ENCODE data around the gene PEF1.

Gene PEF1

DNA sequence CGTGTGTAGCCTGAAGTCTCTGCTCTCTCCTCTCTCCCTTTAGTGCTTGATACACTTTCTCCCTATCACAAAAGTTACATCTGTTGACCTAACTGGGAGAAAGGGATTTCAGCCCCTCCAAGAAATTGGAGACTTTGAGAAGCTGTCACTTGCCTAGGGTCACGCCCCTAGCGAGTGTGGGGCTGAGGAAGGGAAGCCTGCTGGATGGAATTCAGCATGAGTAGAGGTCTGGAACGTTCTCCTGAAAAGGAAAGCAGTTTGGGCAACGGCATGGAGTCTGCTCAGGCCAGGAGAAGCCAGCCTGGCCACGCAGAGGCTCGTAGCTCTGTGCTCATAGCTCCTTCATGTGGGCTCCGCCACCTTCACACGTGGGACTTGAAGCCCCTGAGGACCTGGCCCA is 36.7 kb upstream of the PEF1 start:
- no peak for TF ChIP-seq CSDC2 (CRISPR knock-in tag; IDR thresholded peaks at IDR 0.05)
- no peak for TF ChIP-seq TCF4 (CRISPR knock-in tag; IDR thresholded peaks at IDR 0.05; ENCODE audit: borderline replicate concordance)
- TF ChIP-seq ZNF8 (CRISPR knock-in tag; IDR thresholded peaks at IDR 0.05): no peak
- no peak for TF ChIP-seq ESRRG (CRISPR knock-in tag; IDR thresholded peaks at IDR 0.05)
- no peak for TF ChIP-seq ARNTL (CRISPR knock-in tag; IDR thresholded peaks at IDR 0.05; ENCODE audit: borderline replicate concordance, low read depth)
- TF ChIP-seq CSRNP3 (CRISPR knock-in tag; IDR thresholded peaks at IDR 0.05): no peak
- ATAC-seq: no peak

DNA sequence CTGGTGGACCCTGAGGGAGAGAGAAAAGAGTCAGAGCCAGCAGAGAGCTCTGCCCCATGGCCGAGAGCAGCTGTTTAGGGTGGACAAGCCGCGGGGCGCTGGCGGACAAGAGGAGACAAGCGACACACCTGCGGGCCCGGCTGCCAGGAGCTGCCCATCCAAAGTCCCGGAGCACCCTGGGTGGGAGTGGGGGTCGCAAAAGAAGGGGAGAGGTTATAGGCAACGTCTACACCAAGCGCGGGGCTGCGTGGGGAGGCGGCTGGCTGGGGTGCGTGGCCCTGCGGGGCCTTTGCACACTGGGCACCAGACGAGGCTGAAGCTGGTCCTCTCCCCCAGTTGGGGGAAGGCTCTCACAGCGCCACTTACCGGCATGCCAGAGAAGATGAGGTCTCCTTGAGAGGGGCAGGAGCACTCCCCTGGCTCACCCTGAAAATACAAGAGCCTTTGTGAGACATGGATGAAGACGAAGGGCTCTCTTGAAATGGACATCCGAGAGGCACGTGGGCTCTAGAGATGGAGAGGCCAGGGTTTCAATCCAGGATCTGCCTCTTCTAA is 35.1 kb upstream of the PEF1 start:
- no peak for ATAC-seq

GRCh38 chr1:31679091-31679490 is 34.4 kb upstream of the PEF1 start:
- no peak for ATAC-seq
- TF ChIP-seq, protein P1, sequence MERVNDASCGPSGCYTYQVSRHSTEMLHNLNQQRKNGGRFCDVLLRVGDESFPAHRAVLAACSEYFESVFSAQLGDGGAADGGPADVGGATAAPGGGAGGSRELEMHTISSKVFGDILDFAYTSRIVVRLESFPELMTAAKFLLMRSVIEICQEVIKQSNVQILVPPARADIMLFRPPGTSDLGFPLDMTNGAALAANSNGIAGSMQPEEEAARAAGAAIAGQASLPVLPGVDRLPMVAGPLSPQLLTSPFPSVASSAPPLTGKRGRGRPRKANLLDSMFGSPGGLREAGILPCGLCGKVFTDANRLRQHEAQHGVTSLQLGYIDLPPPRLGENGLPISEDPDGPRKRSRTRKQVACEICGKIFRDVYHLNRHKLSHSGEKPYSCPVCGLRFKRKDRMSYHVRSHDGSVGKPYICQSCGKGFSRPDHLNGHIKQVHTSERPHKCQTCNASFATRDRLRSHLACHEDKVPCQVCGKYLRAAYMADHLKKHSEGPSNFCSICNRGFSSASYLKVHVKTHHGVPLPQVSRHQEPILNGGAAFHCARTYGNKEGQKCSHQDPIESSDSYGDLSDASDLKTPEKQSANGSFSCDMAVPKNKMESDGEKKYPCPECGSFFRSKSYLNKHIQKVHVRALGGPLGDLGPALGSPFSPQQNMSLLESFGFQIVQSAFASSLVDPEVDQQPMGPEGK (CRISPR knock-in tag; IDR thresholded peaks at IDR 0.05; ENCODE audit: borderline replicate concordance): no peak
- TF ChIP-seq RARB (CRISPR knock-in tag; IDR thresholded peaks at IDR 0.05) (no peak), ZNF8 (CRISPR knock-in tag; IDR thresholded peaks at IDR 0.05) (no peak), POU6F1 (CRISPR knock-in tag; IDR thresholded peaks at IDR 0.05; ENCODE audit: borderline replicate concordance, low read depth) (no peak), CSDC2 (CRISPR knock-in tag; IDR thresholded peaks at IDR 0.05) (no peak), ZFP30 (CRISPR knock-in tag; IDR thresholded peaks at IDR 0.05) (no peak), ZFP3 (CRISPR knock-in tag; IDR thresholded peaks at IDR 0.05) (no peak), ZNF70 (CRISPR knock-in tag; IDR thresholded peaks at IDR 0.05) (no peak), ESRRG (CRISPR knock-in tag; IDR thresholded peaks at IDR 0.05) (no peak), GLIS3 (CRISPR knock-in tag; IDR thresholded peaks at IDR 0.05) (no peak), TCF4 (CRISPR knock-in tag; IDR thresholded peaks at IDR 0.05; ENCODE audit: borderline replicate concordance) (no peak)

More for the DNA sequence above, 35.1 kb upstream of the PEF1 start:
- TF ChIP-seq ISL1 (CRISPR knock-in tag; IDR thresholded peaks at IDR 0.05) (no peak), ZFP3 (CRISPR knock-in tag; IDR thresholded peaks at IDR 0.05) (no peak), CSDC2 (CRISPR knock-in tag; IDR thresholded peaks at IDR 0.05) (no peak), ZNF8 (CRISPR knock-in tag; IDR thresholded peaks at IDR 0.05) (no peak), ARNTL (CRISPR knock-in tag; IDR thresholded peaks at IDR 0.05; ENCODE audit: borderline replicate concordance, low read depth) (no peak), ZFP30 (CRISPR knock-in tag; IDR thresholded peaks at IDR 0.05) (no peak), TOX (CRISPR knock-in tag; IDR thresholded peaks at IDR 0.05; ENCODE audit: borderline replicate concordance) (no peak), OSR1 (CRISPR knock-in tag; IDR thresholded peaks at IDR 0.05) (no peak), RARB (CRISPR knock-in tag; IDR thresholded peaks at IDR 0.05) (no peak), SNAI2 (CRISPR knock-in tag; IDR thresholded peaks at IDR 0.05) (no peak), BACH2 (CRISPR knock-in tag; IDR thresholded peaks at IDR 0.05; ENCODE audit: borderline replicate concordance) (no peak), POU6F1 (CRISPR knock-in tag; IDR thresholded peaks at IDR 0.05; ENCODE audit: borderline replicate concordance, low read depth) (no peak), ZNF565 (CRISPR knock-in tag; conservative IDR thresholded peaks at IDR 0.05; ENCODE audit: low read depth) (no peak), ZNF70 (CRISPR knock-in tag; IDR thresholded peaks at IDR 0.05) (no peak), ZC3H10 (CRISPR knock-in tag; IDR thresholded peaks at IDR 0.05) (no peak), CSRNP3 (CRISPR knock-in tag; IDR thresholded peaks at IDR 0.05) (no peak), PPARA (CRISPR knock-in tag; IDR thresholded peaks at IDR 0.05; ENCODE audit: borderline replicate concordance) (no peak), GLIS3 (CRISPR knock-in tag; IDR thresholded peaks at IDR 0.05) (no peak)
- TF ChIP-seq, protein P2, sequence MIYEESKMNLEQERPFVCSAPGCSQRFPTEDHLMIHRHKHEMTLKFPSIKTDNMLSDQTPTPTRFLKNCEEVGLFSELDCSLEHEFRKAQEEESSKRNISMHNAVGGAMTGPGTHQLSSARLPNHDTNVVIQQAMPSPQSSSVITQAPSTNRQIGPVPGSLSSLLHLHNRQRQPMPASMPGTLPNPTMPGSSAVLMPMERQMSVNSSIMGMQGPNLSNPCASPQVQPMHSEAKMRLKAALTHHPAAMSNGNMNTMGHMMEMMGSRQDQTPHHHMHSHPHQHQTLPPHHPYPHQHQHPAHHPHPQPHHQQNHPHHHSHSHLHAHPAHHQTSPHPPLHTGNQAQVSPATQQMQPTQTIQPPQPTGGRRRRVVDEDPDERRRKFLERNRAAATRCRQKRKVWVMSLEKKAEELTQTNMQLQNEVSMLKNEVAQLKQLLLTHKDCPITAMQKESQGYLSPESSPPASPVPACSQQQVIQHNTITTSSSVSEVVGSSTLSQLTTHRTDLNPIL (CRISPR knock-in tag; IDR thresholded peaks at IDR 0.05; ENCODE audit: low read depth): no peak

Measured in SK-N-SH treated with all-trans-retinoic acid at 6 μM for 48 hours (cell line).